HepG2 (cell line): ENCODE results near the gene RBM45. TPM values are rescaled to one million over a fixed set of nuclear protein-coding genes. Genes with fewer than 3 reads are reported as not detected.
A peak's percentile ranks its signal among the peaks of the same experiment; 100 is the strongest.

Experiments
- ATAC-seq: fragments of 200-7000 bp; cut with Tn5 transposase; 3 replicates; pipeline ENCODE4 v1.9.1; 2020; ENCODE audit warnings: mild to moderate bottlenecking, moderate library complexity
- BruUV-seq: library from RNA; stranded (reverse); fragments of 400-500 nt; replicated peaks from 2 replicates; lab custom pipeline; 2021; lab: Mats Ljungman, UMichigan
- CTCF ChIA-PET: fragments of 300-600 bp; formaldehyde crosslinking; extraction: SDS; loops from one replicate; lab custom pipeline; 2021; ENCODE audit warnings: low total read pairs, inconsistent platforms, low intra/inter-chr PET ratio; lab: Yijun Ruan, JAX
- POLR2A ChIA-PET: fragments of 350-600 bp; sonication (Branson Sonifier 250); formaldehyde crosslinking; loops from one replicate; lab custom pipeline; 2020; ENCODE audit warnings: antibody characterized with exemption, inconsistent platforms; lab: Yijun Ruan, JAX
- DNase-seq: peaks from one replicate; pipeline ENCODE4 v3.0.0-alpha.2; 2015; ENCODE audit warnings: low spot score
- FAIRE-seq: peaks from 3 replicates; lab custom pipeline; 2011; peaks lifted over from hg19 to GRCh38; lab: Jason Lieb, UNC
- H2AFZ ChIP-seq: one replicate; pipeline ENCODE4 v1.6.1; 2011; ENCODE audit warnings: low read length, inconsistent platforms
- H3K27ac ChIP-seq: fragments of 300-600 bp; 3 replicates; pipeline ENCODE4 v1.8.0; 2011; ENCODE audit warnings: mixed run types, mild to moderate bottlenecking, mixed read lengths, low read length, inconsistent platforms; ENCODE audit not compliant: insufficient read depth; ENCODE audit errors: extremely low read length
- H3K27me3 ChIP-seq, 2 experiments: fragments of 200-600 bp in 1 of 2; 2 replicates in 1 of 2; 3 replicates in 1 of 2; pipeline versions ENCODE4 v1.6.0 to v1.8.0; 2011; ENCODE audit warnings: low read length in 2 of 2, mild to moderate bottlenecking in 2 of 2, moderate library complexity in 2 of 2, inconsistent platforms in 1 of 2; ENCODE audit not compliant: insufficient read depth in 2 of 2, control insufficient read depth in 1 of 2
- H3K36me3 ChIP-seq, 2 experiments: fragments of 200-600 bp in 1 of 2; replicated peaks in 1 of 2; 2 replicates in 1 of 2; 3 replicates in 1 of 2; pipeline versions ENCODE4 v1.5.1 to v1.8.0; 2011; ENCODE audit warnings: low read length in 2 of 2, inconsistent platforms in 1 of 2; ENCODE audit not compliant: insufficient read depth in 2 of 2, control insufficient read depth in 1 of 2
- H3K4me1 ChIP-seq: 2 replicates; pipeline ENCODE4 v1.5.1; 2012; ENCODE audit warnings: low read length, inconsistent platforms; ENCODE audit not compliant: insufficient read depth
- H3K4me2 ChIP-seq: 2 replicates; pipeline ENCODE4 v1.6.0; 2011; ENCODE audit warnings: low read depth, low read length, inconsistent platforms
- H3K4me3 ChIP-seq, 3 experiments: fragments of 200-600 bp in 1 of 3; sonication (generic), shearing (Covaris generic) in 1 of 3; replicated peaks in 1 of 3; 2 replicates each; pipeline ENCODE4 v1.5.1; 2011 to 2016; ENCODE audit warnings: low read length in 3 of 3, inconsistent platforms in 2 of 3, low read depth in 2 of 3, mild to moderate bottlenecking in 2 of 3, control low read depth in 1 of 3, mixed read lengths in 1 of 3; ENCODE audit not compliant: insufficient read depth in 1 of 3
- H3K79me2 ChIP-seq: one replicate; pipeline ENCODE4 v1.6.1; 2011; ENCODE audit warnings: low read length, inconsistent platforms; ENCODE audit not compliant: insufficient read depth
- H3K9ac ChIP-seq: 2 replicates; pipeline ENCODE4 v1.6.0; 2011; ENCODE audit warnings: mild to moderate bottlenecking, low read depth, low read length, inconsistent platforms; ENCODE audit not compliant: insufficient read depth
- H3K9me3 ChIP-seq: 2 replicates; pipeline ENCODE4 v1.5.1; 2012; ENCODE audit warnings: mild to moderate bottlenecking, low read length
- H4K20me1 ChIP-seq: 2 replicates; pipeline ENCODE4 v1.6.0; 2011; ENCODE audit warnings: inconsistent platforms, mild to moderate bottlenecking, low read length, moderate library complexity; ENCODE audit not compliant: insufficient read depth
- ATF1 ChIP-seq: IDR thresholded peaks from 2 replicates; pipeline ENCODE4 v1.6.1; 2016; ENCODE audit warnings: mild to moderate bottlenecking, control low read depth
- JUNB ChIP-seq: sonication (generic); formaldehyde crosslinking; IDR thresholded peaks from 2 replicates; pipeline ENCODE4 v1.8.0; 2022; ENCODE audit warnings: missing genetic modification reagents, mild to moderate bottlenecking, borderline replicate concordance
- KDM1A ChIP-seq: IDR thresholded peaks from 2 replicates; pipeline ENCODE4 v1.6.1; 2016; ENCODE audit warnings: missing compliant biosample characterization
- KLF12 ChIP-seq: sonication (generic); formaldehyde crosslinking; IDR thresholded peaks from 2 replicates; pipeline ENCODE4 v1.4.0; 2020; ENCODE audit warnings: missing genetic modification reagents, borderline replicate concordance
- MAFF ChIP-seq: IDR thresholded peaks from 2 replicates; pipeline ENCODE4 v1.6.1; 2011; ENCODE audit warnings: low read depth, low read length, improper control_type of control experiment
- MAFK ChIP-seq, 2 experiments: IDR thresholded peaks in 1 of 2; conservative IDR thresholded peaks in 1 of 2; 2 replicates each; pipeline ENCODE4 v1.6.1; 2011; ENCODE audit warnings: improper control_type of control experiment in 2 of 2, low read length in 2 of 2
- MBNL3 ChIP-seq: fragments of 250-450 bp; sonication (Bioruptor Pico); conservative IDR thresholded peaks from 2 replicates; pipeline ENCODE4 v1.8.0; 2022; ENCODE audit warnings: mild to moderate bottlenecking, inconsistent platforms
- NFYB ChIP-seq: sonication (generic); formaldehyde crosslinking; IDR thresholded peaks from 2 replicates; pipeline ENCODE4 v1.4.0; 2020; ENCODE audit warnings: missing genetic modification reagents
- PITX1 ChIP-seq: sonication (generic); formaldehyde crosslinking; IDR thresholded peaks from 2 replicates; pipeline ENCODE4 v1.5.1; 2020; ENCODE audit warnings: mild to moderate bottlenecking, missing genetic modification reagents
- SMAD1 ChIP-seq: sonication (generic); formaldehyde crosslinking; IDR thresholded peaks from 2 replicates; pipeline ENCODE4 v1.4.0; 2020; ENCODE audit warnings: missing genetic modification reagents, low read depth, mild to moderate bottlenecking, borderline replicate concordance
- YEATS2 ChIP-seq: sonication (generic); formaldehyde crosslinking; IDR thresholded peaks from 2 replicates; pipeline ENCODE4 v1.4.0; 2020; ENCODE audit warnings: missing genetic modification reagents, borderline replicate concordance
- ZNF44 ChIP-seq: sonication (generic); formaldehyde crosslinking; IDR thresholded peaks from 2 replicates; pipeline ENCODE4 v1.5.1; 2020; ENCODE audit warnings: mild to moderate bottlenecking, missing genetic modification reagents
- ZNF530 ChIP-seq: sonication (generic); formaldehyde crosslinking; IDR thresholded peaks from 2 replicates; pipeline ENCODE4 v1.5.0; 2020; ENCODE audit warnings: low read depth, mild to moderate bottlenecking, missing genetic modification reagents
- ZNF773 ChIP-seq: sonication (generic); formaldehyde crosslinking; IDR thresholded peaks from 2 replicates; pipeline ENCODE4 v1.4.0; 2020; ENCODE audit warnings: missing genetic modification reagents, borderline replicate concordance
- WGBS: methylation state at CpG from one replicate; pipeline ENCODE4 v1.1.6; 2017; ENCODE audit warnings: low lambda C conversion rate; 5-methylcytosine and 5-hydroxymethylcytosine counted together
- in situ Hi-C: cut with HindIII; loops from 2 replicates; pipeline ENCODE4 v1.10.0; 2017; ENCODE audit warnings: low pct_unique_long_range_greater_than_20kb; ENCODE audit not compliant: extremely low pct_ligation_motif_present
- intact Hi-C: fragments of 100-400 bp; cut with micrococcal nuclease; formaldehyde crosslinking; loops from one replicate; pipeline ENCODE4 v1.10.0; 2022; ENCODE audit not compliant: unreplicated experiment
- polyA plus RNA-seq, 8 experiments: library from polyadenylated mRNA; depleted of rRNA in 3 of 8; stranded (reverse) in 7 of 8; unstranded in 1 of 8; fragments of >200 nt; fragmentation: Illumina TruSeq in 4 of 8; extraction: Trizol in 4 of 8; gene quantifications; 2 replicates each; pipeline versions ENCODE4 v1.2.1 to v1.2.3, GENCODE V29; 2011 to 2016; ENCODE audit warnings: low read depth in 4 of 8, missing spikeins in 1 of 8, mixed read lengths in 1 of 8; ENCODE audit not compliant: insufficient read depth in 1 of 8
- total RNA-seq, 5 experiments: library from RNA; depleted of rRNA; stranded (reverse); fragments of >200 nt; fragmentation: Illumina TruSeq; extraction: Trizol; gene quantifications; 2 replicates each; pipeline ENCODE4 v1.2.3, GENCODE V29; 2016; ENCODE audit warnings: low read depth in 1 of 5
- TF ChIP-seq, protein P1 (sequence below): IDR thresholded peaks from 2 replicates; pipeline ENCODE4 v1.6.1; 2016; ENCODE audit warnings: mild to moderate bottlenecking
- TF ChIP-seq, protein P2 (sequence below): IDR thresholded peaks from 2 replicates; pipeline ENCODE4 v1.6.1; 2016; ENCODE audit warnings: mild to moderate bottlenecking, missing biosample characterization, missing genetic modification reagents
- TF ChIP-seq, protein P3 (sequence below): IDR thresholded peaks from 2 replicates; pipeline ENCODE4 v1.6.1; 2016; ENCODE audit warnings: low read depth
- TF ChIP-seq, protein P4 (sequence below): sonication (generic); formaldehyde crosslinking; IDR thresholded peaks from 2 replicates; pipeline ENCODE4 v1.8.1; 2023; ENCODE audit warnings: missing genetic modification reagents, inconsistent platforms, borderline replicate concordance

RBM45 gene
- total and polyA plus RNA-seq, 2 of the 13 experiments (the other 11 are each of a cell fraction or from before 2014, with no cell fraction given), result 5.7 to 25.2 TPM

DNA sequence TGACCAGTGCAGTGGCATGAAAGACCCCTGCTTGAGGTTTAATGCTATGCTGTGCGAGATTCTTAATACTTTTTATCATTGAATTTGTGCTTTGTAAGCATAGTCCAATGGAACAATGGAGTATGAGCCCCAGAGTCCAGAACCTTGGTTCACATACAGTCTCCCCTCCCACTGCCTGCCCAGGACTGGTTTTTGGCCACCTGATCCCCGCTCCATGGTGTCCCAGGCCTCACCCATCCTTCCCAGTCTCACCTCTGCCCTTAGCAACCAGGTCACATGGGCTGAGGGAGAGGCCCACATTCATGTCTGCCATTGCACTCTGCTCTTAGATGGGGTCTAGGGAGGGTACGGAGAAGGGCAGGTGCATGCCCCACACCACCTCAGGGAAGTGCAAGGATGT is 45.9 kb upstream of the RBM45 start (continued):
- TF ChIP-seq SMAD1, result no peak
- no peak for TF ChIP-seq ZNF773 (CRISPR knock-in tag)
- TF ChIP-seq KDM1A (CRISPR knock-in tag), result no peak

DNA sequence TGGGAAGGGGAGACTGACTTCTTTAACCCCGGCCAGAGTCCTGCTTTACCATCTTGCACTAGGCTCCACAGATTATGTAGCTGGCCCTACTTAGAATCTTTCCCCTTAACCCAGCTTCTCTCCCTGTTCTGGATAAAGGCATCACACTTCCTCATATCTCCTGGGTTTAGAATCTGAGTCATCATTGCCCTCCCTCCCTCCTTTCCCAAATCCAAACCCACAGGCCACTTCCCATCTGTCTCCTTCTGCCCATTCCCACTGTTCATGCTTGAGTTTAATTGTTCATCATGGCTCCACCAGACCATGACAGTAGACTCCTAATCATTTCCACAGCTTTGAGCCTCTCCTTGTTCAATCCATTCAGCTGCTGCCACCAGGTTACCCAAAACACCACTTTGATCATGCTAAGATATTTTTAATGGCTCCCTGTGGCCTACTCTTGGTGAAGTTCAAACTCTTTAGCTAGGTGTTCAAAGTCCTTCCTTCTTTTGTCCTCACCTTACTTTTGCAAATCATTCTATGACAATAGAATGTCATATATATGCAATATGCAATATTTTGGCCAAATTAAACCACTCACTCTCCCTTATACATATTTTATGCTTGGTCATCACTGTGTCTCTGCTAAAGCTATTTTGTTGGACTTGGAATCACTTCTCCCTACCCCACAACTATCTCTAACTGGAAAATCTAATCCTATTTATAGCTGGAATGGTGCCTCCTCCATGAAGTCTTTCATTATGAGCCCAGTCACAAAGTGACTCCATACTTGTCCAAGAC is 45.2 kb upstream of the RBM45 start:
- Histone ChIP-seq H2AFZ (no peak overlapping the region), H4K20me1 (no peaks in the 10 kb centered on the region), H3K9me3 (no peaks in the 10 kb centered on the region), H3K9ac (no peak overlapping the region), H3K27me3 (peaks cover 0 to 6% of the 10 kb centered on the region in 2 experiments; a peak in 1 of 5 replicates), H3K4me2 (0 out of 2 replicates have a peak overlapping the region, but pooled peaks have one; percentile 12), H3K36me3 (no peaks in the 10 kb centered on the region), H3K4me1 (peaks cover 42% of the 10 kb centered on the region), H3K4me3 (no peak overlapping the region), H3K79me2 (no peaks in the 10 kb centered on the region), H3K27ac (no peak overlapping the region)
- POLR2A ChIA-PET, result no interaction called here
- CTCF ChIA-PET, result no interaction called here
- in situ Hi-C loops, result no loop called here
- no peak for FAIRE-seq
- no TSS peak for BruUV-seq
- TF ChIP-seq NFYB (CRISPR knock-in tag) (no peak), ATF1 (CRISPR knock-in tag) (no peak), PITX1 (CRISPR knock-in tag) (no peak), MBNL3 (CRISPR knock-in tag) (no peak), JUNB (CRISPR knock-in tag) (no peak), ZNF530 (CRISPR knock-in tag) (no peak), YEATS2 (CRISPR knock-in tag) (no peak), KLF12 (CRISPR knock-in tag) (no peak), ZNF44 (CRISPR knock-in tag) (no peak), MAFK (conservative IDR thresholded peaks at IDR 0.05 in 1 of 2, IDR thresholded peaks at IDR 0.05 in 1 of 2; ENCODE audit: low read length in 2 of 2) (peak; percentile 28 to 38; a peak in 3 of 4 replicates), MAFF (0 out of 2 replicates have a peak, but pooled peaks have one; percentile 20)
- TF ChIP-seq, protein P1, sequence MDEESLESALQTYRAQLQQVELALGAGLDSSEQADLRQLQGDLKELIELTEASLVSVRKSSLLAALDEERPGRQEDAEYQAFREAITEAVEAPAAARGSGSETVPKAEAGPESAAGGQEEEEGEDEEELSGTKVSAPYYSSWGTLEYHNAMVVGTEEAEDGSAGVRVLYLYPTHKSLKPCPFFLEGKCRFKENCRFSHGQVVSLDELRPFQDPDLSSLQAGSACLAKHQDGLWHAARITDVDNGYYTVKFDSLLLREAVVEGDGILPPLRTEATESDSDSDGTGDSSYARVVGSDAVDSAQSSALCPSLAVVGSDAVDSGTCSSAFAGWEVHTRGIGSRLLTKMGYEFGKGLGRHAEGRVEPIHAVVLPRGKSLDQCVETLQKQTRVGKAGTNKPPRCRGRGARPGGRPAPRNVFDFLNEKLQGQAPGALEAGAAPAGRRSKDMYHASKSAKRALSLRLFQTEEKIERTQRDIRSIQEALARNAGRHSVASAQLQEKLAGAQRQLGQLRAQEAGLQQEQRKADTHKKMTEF, result no peak
- TF ChIP-seq, protein P2, sequence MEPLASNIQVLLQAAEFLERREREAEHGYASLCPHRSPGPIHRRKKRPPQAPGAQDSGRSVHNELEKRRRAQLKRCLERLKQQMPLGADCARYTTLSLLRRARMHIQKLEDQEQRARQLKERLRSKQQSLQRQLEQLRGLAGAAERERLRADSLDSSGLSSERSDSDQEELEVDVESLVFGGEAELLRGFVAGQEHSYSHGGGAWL (CRISPR knock-in tag), result no peak
- TF ChIP-seq, protein P3, sequence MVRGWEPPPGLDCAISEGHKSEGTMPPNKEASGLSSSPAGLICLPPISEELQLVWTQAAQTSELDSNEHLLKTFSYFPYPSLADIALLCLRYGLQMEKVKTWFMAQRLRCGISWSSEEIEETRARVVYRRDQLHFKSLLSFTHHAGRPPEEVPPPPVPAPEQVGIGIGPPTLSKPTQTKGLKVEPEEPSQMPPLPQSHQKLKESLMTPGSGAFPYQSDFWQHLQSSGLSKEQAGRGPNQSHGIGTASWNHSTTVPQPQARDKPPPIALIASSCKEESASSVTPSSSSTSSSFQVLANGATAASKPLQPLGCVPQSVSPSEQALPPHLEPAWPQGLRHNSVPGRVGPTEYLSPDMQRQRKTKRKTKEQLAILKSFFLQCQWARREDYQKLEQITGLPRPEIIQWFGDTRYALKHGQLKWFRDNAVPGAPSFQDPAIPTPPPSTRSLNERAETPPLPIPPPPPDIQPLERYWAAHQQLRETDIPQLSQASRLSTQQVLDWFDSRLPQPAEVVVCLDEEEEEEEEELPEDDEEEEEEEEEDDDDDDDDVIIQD (CRISPR knock-in tag), result no peak
- TF ChIP-seq, protein P4, sequence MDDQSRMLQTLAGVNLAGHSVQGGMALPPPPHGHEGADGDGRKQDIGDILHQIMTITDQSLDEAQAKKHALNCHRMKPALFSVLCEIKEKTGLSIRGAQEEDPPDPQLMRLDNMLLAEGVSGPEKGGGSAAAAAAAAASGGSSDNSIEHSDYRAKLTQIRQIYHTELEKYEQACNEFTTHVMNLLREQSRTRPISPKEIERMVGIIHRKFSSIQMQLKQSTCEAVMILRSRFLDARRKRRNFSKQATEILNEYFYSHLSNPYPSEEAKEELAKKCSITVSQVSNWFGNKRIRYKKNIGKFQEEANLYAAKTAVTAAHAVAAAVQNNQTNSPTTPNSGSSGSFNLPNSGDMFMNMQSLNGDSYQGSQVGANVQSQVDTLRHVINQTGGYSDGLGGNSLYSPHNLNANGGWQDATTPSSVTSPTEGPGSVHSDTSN (CRISPR knock-in tag), result no peak
- no peak for ATAC-seq
- intact Hi-C loops, result no loop called here
- 86% methylated on average over 1 of the region's 1 CpG for WGBS
- no peak for DNase-seq
